Right lobe of liver (tissue), 4 donors: ENCODE data around the gene KREMEN1.
A peak's percentile ranks its signal among the peaks of the same experiment; 100 is the strongest.

Experiments used
- POLR2A ChIP-seq: fragments of 450-650 bp; IDR thresholded peaks from one replicate; pipeline ENCODE4 v1.6.1; 2017; ENCODE audit warnings: antibody characterized with exemption, mild to moderate bottlenecking
- TF ChIP-seq, protein P1 (sequence below), 4 donors: fragments of 200-600 bp in 3 of 4; fragments of 450-650 bp in 1 of 4; IDR thresholded peaks; one replicate each; pipeline versions ENCODE4 v1.5.1 to v1.8.0; 2016 to 2022; ENCODE audit warnings: antibody characterized with exemption in 4 of 4, mild to moderate bottlenecking in 2 of 4
- donor health status: DM: no; HTN: no; CAD: no.
- donor health status: DM: no; HTN: no; CAD: no.
- donor health status: DM: no; HTN: yes; CAD: no.

DNA sequence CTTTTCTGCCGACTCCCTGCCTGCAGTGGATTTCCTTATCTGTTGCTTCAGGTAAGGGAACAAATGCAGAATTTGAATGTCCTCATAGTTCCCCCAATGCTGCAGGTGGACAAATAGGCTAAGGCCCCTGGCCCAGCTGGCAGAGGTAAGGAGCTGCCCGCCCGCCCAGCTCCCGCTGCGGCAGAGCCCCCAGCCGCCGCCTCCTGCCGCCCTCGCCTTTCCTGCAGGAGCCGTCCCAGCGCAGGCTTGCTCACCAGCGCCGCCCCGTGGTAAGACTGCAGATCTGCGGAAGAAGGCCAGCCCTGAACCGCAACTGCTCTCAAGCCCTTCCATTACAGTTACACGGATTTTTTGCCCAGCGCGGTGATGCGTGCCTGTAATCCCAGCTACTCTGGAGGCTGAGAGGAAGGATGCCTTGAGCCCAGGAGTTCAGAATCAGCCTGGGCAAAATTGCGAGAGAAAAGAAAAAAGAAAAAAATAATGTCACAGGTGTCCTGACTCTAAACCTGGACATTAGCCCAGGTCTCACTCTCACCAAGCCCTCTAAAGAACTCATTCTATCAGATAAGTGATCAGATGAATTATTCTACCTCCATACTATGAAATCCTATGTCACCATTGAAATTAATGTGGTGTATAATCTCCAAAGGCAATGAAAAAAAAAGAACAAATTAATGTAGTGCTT, 81.7 kb downstream of the KREMEN1 start:
- TF ChIP-seq, protein P1, sequence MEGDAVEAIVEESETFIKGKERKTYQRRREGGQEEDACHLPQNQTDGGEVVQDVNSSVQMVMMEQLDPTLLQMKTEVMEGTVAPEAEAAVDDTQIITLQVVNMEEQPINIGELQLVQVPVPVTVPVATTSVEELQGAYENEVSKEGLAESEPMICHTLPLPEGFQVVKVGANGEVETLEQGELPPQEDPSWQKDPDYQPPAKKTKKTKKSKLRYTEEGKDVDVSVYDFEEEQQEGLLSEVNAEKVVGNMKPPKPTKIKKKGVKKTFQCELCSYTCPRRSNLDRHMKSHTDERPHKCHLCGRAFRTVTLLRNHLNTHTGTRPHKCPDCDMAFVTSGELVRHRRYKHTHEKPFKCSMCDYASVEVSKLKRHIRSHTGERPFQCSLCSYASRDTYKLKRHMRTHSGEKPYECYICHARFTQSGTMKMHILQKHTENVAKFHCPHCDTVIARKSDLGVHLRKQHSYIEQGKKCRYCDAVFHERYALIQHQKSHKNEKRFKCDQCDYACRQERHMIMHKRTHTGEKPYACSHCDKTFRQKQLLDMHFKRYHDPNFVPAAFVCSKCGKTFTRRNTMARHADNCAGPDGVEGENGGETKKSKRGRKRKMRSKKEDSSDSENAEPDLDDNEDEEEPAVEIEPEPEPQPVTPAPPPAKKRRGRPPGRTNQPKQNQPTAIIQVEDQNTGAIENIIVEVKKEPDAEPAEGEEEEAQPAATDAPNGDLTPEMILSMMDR (IDR thresholded peaks at IDR 0.05), result peak; percentile 91 to 97 (median 94)
- no peak for TF ChIP-seq POLR2A
